Germinal center (tissue), 1 donor: ENCODE measurements around the gene SAMD9.
"Not testable (repeated sequence)": the region's sequence is repeated elsewhere in the genome, so short reads cannot be mapped to it uniquely, and the experiment has no call there.

ENCODE experiments used
- DNase-seq: peaks from one replicate; pipeline ENCODE4 v3.0.0; 2012; ENCODE audit warnings: mixed read lengths, low spot score

SAMD9 gene

DNA sequence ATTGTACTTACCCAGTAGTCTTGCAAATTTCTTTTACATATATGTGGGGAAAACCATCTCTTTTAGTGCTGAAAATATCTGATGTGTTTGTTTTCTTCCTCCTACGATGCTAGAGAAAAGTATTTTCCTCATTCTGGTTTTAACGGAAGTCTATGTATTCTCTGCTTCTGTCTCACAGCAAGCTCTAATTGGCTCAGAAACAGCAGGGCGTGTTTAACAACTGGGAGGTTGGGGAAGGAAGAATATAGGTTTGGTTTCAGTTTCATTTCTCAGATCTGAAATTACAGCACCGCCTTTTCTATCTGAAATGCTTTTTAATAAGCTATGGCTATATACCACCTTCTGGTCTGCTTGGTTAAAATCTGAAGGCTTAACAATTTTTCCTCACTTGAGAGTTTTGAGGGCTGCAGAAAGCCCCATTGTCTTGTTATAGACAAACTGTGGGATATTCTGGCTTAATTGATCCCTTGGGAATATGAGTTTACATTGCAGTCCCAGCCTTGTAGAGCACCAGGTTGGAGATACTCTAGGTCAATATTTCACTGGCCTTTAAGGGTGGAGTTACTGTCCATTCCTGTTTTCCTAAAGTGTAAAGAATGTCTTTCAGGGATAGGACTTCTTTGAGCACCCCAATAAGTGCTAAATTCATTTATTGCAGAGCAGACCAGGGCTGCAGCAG is at the start of gene SAMD9:
Gene SAMD9 (minus strand): TSS at position 128 of the 679 bp plus-strand sequence. CDS start 11,882 bp downstream, outside the sequence.
- peak; percentile 84 for DNase-seq

- DNase-seq, result no peak
Measured at GRCh38 chr7:93165447-93165846, 47.7 kb upstream of the SAMD9 start.

GRCh38 chr7:93164766-93165165 is 47.0 kb upstream of the SAMD9 start:
- DNase-seq, result no peak

DNA sequence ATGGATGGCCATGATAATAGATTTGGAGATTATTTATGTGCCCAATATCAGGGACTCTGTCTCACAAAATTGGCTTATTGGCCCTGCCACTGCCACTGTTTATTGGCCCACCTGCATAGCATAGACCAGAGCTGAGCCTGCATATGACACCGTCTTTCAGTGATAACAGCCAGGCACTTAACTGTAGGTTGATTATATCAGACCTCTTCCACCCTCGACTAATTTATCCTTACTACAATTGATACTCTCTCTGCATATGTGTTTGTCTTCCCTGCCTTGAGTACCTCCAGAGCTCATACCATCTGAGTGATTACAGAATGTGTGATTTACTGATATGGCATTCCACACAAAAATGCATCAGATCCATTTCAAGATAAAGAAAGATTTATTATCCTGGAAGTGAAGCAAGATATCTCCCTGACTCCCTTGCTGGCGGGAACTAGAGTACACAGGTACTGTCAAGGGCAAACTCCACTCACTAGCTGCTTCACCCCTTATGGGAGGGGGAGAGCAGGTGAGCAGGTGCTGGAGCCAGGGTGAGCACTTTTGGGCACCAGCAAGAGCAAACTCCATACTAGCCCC is 43.5 kb upstream of the SAMD9 start:
- DNase-seq, result no peak

DNA sequence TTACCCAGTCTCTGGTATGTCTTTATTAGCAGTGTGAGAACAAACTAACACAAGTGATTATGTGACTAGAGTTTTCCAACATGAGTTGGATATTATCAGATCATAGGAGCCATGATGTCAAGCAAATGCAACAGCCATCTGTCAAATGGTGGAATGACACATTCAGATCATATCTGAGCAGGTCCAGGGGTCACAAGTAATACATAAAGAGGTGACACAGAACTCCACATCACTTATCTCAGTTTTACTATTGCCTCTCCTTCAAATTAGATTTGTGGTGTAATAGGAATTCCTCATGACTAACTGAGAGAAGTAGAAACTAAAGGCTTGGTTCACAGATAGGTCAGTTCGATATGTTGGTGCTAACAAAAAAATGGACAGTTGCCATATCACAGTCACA is 42.6 kb upstream of the SAMD9 start:
- no peak for DNase-seq

- no peak for DNase-seq
Measured at GRCh38 chr7:93159490-93159889, 41.7 kb upstream of the SAMD9 start.

GRCh38 chr7:93156884-93157283 is 39.1 kb upstream of the SAMD9 start:
- no peak for DNase-seq

GRCh38 chr7:93150200-93150835 is 32.5 kb upstream of the SAMD9 start:
- no peak for DNase-seq

- DNase-seq, result no peak
Measured at GRCh38 chr7:93148727-93149126, 30.9 kb upstream of the SAMD9 start.

DNA sequence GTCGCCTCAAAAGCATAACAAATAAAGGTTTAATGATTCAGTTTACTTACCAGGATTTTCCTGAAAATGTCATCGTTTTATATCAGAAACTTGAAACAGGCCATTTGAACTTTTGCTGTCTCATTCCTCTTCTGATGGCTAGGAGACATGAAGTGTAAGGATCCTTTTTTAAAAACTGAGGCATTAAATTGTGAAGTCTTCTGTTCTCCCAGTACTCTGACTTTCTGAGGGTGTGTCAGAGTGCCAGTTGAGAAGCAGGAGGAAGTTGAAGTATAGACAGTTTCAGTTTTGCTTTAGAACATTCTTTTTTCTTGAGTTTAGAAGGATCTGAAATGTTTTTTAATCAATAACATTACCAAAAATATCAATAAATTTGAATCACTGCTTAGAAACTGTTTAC is 30.4 kb upstream of the SAMD9 start, which contains the start of gene SAMD9L:
Gene SAMD9L (minus strand): TSS at position 242 of the 400 bp plus-strand sequence. CDS start 12,414 bp downstream, outside the sequence.
- peak; percentile 23 for DNase-seq

GRCh38 chr7:93147363-93147762 is 29.6 kb upstream of the SAMD9 start:
- peak; percentile 20 for DNase-seq

- DNase-seq, result no peak
Measured at GRCh38 chr7:93146472-93147141, 28.8 kb upstream of the SAMD9 start.

GRCh38 chr7:93146036-93146435 is 28.3 kb upstream of the SAMD9 start:
- DNase-seq, result no peak

- peak; percentile 44 for DNase-seq
Measured at GRCh38 chr7:93145354-93145753, 27.6 kb upstream of the SAMD9 start.

DNA sequence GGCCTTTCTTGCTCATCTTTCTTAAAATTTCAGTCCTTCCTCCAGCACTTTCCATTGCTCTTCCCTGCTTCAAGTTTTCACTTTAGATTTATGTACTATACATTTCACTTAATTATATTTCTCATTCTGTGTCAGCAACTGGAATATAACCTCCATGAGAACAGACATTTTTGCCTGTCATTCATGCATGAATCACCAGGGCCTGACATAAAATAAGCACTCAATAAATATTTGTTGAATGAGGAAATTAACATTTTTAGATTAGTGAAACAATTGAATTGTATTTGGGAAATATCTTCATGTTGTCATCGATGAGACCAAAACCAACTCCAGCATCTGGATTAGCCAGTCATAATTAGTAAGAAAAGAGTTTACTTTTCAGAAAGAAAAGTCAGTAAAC is 24.3 kb upstream of the SAMD9 start:
- no peak for DNase-seq

DNA sequence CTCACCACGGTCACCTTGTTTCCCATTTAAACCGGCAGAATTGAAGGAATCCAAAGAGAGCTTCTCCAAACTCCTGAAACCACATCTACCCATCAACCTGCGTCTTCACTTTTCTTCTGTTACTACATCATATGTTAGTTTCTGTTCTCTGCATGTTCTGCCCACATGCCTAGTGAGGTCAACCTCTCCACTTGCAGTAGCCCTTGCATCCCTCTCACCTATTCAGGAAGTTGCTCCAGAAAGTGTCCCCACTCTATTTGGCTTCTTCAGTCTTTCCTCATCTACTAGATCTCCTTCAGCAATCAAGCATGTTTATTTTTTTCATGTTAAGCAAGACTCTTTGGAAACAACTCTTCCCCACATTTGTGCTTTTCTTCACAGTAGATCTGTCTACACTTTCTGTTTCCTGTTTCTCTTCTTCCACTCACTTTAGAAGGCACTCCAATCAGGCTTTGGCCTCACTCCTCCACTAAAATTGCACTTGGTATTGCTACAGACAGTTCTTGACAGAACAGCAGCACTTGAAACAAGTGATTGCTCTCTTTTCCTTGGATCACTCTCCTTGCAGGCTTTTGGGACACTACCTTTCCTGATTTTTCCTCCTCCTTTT is 22.9 kb upstream of the SAMD9 start:
- no peak for DNase-seq

DNA sequence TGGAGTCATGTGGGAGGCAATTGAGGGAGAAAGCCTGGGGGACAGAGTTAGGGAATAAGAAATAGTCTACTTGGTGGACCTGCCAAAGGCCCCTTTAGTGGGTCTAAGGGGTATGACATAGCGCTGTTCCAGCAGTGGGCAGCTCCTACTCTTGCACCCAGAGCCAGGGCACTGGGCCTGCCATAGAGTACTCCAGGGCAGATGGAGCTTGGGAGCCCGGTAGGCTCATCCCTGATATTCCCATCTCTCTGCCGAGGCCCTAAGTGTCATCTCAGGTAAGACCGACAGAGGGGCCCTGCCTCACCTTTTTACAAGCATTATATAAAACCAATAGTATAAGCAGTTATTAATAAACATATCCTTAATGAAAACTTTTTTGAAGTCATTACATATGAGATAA is 20.8 kb upstream of the SAMD9 start:
- no peak for DNase-seq

- DNase-seq, result no peak
Measured at GRCh38 chr7:93133005-93133404, 15.2 kb upstream of the SAMD9 start.

DNA sequence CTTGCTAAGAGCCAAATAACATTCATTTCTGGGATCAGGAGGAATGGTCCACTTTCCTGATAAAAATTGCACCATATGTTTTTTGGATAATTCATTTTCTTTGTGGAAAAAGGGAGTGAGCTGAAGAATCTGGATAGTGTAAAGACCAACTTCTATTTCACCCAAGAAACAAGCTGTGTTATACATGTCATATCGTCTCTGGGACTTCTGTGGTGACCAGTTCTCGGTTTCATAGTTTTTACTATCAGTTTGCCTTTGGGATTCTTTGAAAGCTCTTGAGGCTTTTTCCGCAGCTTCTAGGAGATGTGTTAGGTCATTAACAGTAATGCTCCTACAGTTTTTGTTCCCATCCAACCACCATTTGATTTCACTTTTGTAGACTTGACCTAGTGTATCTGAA is 14.4 kb upstream of the SAMD9 start:
- DNase-seq, result no peak

DNA sequence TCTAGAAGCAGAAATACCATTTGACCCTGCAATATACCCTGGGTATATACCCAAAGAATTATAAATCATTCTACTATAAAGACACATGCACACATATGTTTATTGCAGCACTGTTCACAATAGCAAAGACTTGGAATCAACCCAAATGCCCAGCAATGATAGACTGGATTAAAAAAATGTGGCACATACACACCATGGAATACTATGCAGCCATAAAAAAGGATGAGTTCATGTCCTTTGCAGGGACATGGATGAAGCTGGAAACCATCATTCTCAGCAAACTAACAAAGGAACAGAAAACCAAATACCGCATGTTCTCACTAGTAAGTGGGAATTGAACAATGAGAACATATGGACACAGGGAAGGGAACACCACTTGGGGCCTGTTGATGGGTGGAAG is 9.2 kb upstream of the SAMD9 start:
- not testable (repeated sequence) for DNase-seq

DNA sequence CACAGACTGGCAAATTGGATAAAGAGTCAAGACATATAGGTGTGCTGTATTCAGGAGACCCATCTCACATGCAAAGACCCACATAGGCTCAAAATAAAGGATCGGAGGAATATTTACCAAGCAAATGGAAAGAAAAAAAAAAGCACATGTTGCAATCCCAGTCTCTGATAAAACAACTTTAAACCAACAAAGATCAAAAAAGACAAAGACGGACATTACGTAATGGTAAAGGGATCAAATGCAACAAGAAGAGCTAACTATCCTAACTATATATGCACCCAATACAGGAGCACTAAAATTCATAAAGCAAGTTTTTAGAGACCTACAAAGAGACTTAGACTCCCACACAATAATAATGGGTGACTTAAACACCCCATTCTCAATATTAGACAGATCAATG is 5.8 kb upstream of the SAMD9 start:
- not testable (repeated sequence) for DNase-seq
